Transverse colon (tissue), 4 donors: ENCODE results near the gene RGL3. TPM values are rescaled to one million over a fixed set of nuclear protein-coding genes. Genes with fewer than 3 reads are reported as not detected.

Experiments
- DNase-seq: peaks from one replicate; pipeline ENCODE4 v3.0.0-alpha.2; 2019
- H3K27ac ChIP-seq, 4 donors: fragments of 200-600 bp; sonication (generic); 2 replicates each; pipeline ENCODE4 v1.5.1; 2016 to 2018; ENCODE audit warnings: inconsistent platforms in 4 of 4
- H3K27me3 ChIP-seq: fragments of 200-600 bp; sonication (generic); 2 replicates; pipeline ENCODE4 v1.5.1; 2017; ENCODE audit warnings: inconsistent platforms
- H3K36me3 ChIP-seq, 4 donors: fragments of 200-600 bp; sonication (generic); 2 replicates each; pipeline ENCODE4 v1.5.1; 2017 to 2019; ENCODE audit warnings: inconsistent platforms in 4 of 4
- H3K4me1 ChIP-seq, 4 donors: fragments of 200-600 bp; sonication (generic); 2 replicates each; pipeline ENCODE4 v1.5.1; 2017 to 2020; ENCODE audit warnings: inconsistent platforms in 4 of 4
- H3K4me3 ChIP-seq, 4 donors: fragments of 200-600 bp; sonication (generic); 1 replicate in 1 of 4; 2 replicates in 3 of 4; pipeline versions ENCODE4 v1.5.1 to v1.6.1; 2017 to 2019; ENCODE audit warnings: inconsistent platforms in 4 of 4
- H3K9me3 ChIP-seq, 2 donors: fragments of 200-600 bp; sonication (generic); 2 replicates each; pipeline ENCODE4 v1.5.1; 2017 to 2019; ENCODE audit warnings: inconsistent platforms in 2 of 2
- CTCF ChIP-seq, 5 experiments: fragments of 200-600 bp in 3 of 5; fragments of 450-650 bp in 2 of 5; sonication (generic) in 3 of 5; IDR thresholded peaks; 1 replicate in 2 of 5; 2 replicates in 3 of 5; pipeline ENCODE4 v1.5.1; 2016 to 2017; ENCODE audit warnings: antibody characterized with exemption in 5 of 5, inconsistent platforms in 3 of 5, mild to moderate bottlenecking in 2 of 5, moderate library complexity in 1 of 5
- EP300 ChIP-seq: sonication (generic); formaldehyde crosslinking; IDR thresholded peaks from one replicate; pipeline ENCODE4 v1.6.1; 2017; ENCODE audit warnings: antibody characterized with exemption, low read depth
- POLR2A ChIP-seq: fragments of 450-650 bp; IDR thresholded peaks from one replicate; pipeline ENCODE4 v1.6.1; 2016; ENCODE audit warnings: antibody characterized with exemption, mild to moderate bottlenecking, moderate library complexity
- POLR2AphosphoS5 ChIP-seq, 3 donors: sonication (generic); formaldehyde crosslinking; IDR thresholded peaks; one replicate each; pipeline ENCODE4 v1.6.1; 2016; ENCODE audit warnings: antibody characterized with exemption in 3 of 3
- WGBS, 2 donors: methylation state at CpG; one replicate each; pipeline ENCODE4 v1.1.5; 2018; ENCODE audit warnings: low coverage in 1 of 2; 5-methylcytosine and 5-hydroxymethylcytosine counted together
- in situ Hi-C, 4 donors: fragments of 200-750 bp; cut with MboI; loops; one replicate each; pipeline versions ENCODE4 v1.15.0 to v1.15.1; 2017; ENCODE audit warnings: low sequenced_read_pairs in 3 of 4, low pct_ligation_motif_present in 1 of 4, low pct_unique_long_range_greater_than_20kb in 1 of 4
- intact Hi-C: fragments of 100-400 bp; cut with DNase I; formaldehyde crosslinking; loops from one replicate; pipeline ENCODE4 v1.15.1; 2023; ENCODE audit warnings: low total_unique reads
- total RNA-seq, 4 donors: library from RNA; depleted of rRNA; stranded (reverse); fragments of >200 nt; gene quantifications; one replicate each; pipeline ENCODE4 v1.1.0, GENCODE V29; 2016

The RGL3 gene
- total RNA-seq, 4 donors from 2014 or later: 6.7 to 78.9 (median 28.1) TPM

- Histone ChIP-seq H3K4me1 (peaks cover 18 to 39% (median 32%) of the 10 kb centered on the region in 4 donors), H3K4me3 (peak overlapping the region in 3 of 4 donors; percentile 61 to 70 (median 62)), H3K9me3 (no peaks in the 10 kb centered on the region), H3K27me3 (no peaks in the 10 kb centered on the region), H3K36me3 (no peaks in the 10 kb centered on the region), H3K27ac (peak overlapping the region; percentile 92 to 97 (median 94))
- intact Hi-C loops: no loop called here
- 35 to 45% methylated on average over 7 to 11 of the region's 11 CpGs for WGBS, 2 donors
- TF ChIP-seq EP300: no peak
- TF ChIP-seq POLR2AphosphoS5 (IDR thresholded peaks at IDR 0.05): no peak
- TF ChIP-seq CTCF (IDR thresholded peaks at IDR 0.05): no peak
- no peak for TF ChIP-seq POLR2A
- no peak for DNase-seq
- in situ Hi-C loops: loop anchor here in 1 of 4 donors (10.0 kb wide), 1 partner anchor 61 kb away; the partner anchor contains the start of genes ODAD3 and PRKCSH
These were observed 45.2 kb downstream of the RGL3 start for GRCh38 chr19:11373885-11374432.

- Histone ChIP-seq H3K4me1 (peaks cover 15 to 37% (median 30%) of the 10 kb centered on the region in 4 donors), H3K27ac (no peak overlapping the region), H3K27me3 (no peaks in the 10 kb centered on the region), H3K9me3 (no peaks in the 10 kb centered on the region), H3K4me3 (no peak overlapping the region), H3K36me3 (no peaks in the 10 kb centered on the region)
- no peak for DNase-seq
- TF ChIP-seq POLR2AphosphoS5 (IDR thresholded peaks at IDR 0.05) (no peak), EP300 (no peak), CTCF (IDR thresholded peaks at IDR 0.05) (no peak), POLR2A (no peak)
- in situ Hi-C loops (loop anchor here in 1 of 4 donors (10.0 kb wide), 1 partner anchor 61 kb away; the partner anchor contains the start of genes ODAD3 and PRKCSH), intact Hi-C loops (no loop called here)
- WGBS, 2 donors: 53 to 55% methylated on average over 8 to 10 of the region's 10 CpGs
These were observed 45.8 kb downstream of the RGL3 start for GRCh38 chr19:11373166-11373884.

GRCh38 chr19:11370744-11371143, 48.4 kb downstream of the RGL3 start:
- DNase-seq: no peak
- H3K4me3 ChIP-seq: no peak overlapping the region
- 93 to 100% methylated on average over 2 of the region's 2 CpGs for WGBS, 2 donors
- no peaks in the 10 kb centered on the region for H3K36me3 ChIP-seq
- in situ Hi-C loops (loop anchor here in 1 of 4 donors (10.0 kb wide), 1 partner anchor 64 kb away; the partner anchor contains the start of genes ODAD3 and PRKCSH), intact Hi-C loops (no loop called here)
- no peak for TF ChIP-seq POLR2AphosphoS5 (IDR thresholded peaks at IDR 0.05)
- no peak for TF ChIP-seq POLR2A
- no peak for TF ChIP-seq EP300
- TF ChIP-seq CTCF (IDR thresholded peaks at IDR 0.05): no peak
- no peaks in the 10 kb centered on the region for H3K9me3 ChIP-seq
- H3K27me3 ChIP-seq: no peaks in the 10 kb centered on the region
- H3K27ac ChIP-seq: no peak overlapping the region
- H3K4me1 ChIP-seq: peaks cover 6 to 13% (median 12%) of the 10 kb centered on the region in 4 donors

GRCh38 chr19:11367528-11367927, 51.6 kb downstream of the RGL3 start:
- H3K27me3 ChIP-seq: no peaks in the 10 kb centered on the region
- TF ChIP-seq EP300: no peak
- no peak for TF ChIP-seq POLR2AphosphoS5 (IDR thresholded peaks at IDR 0.05)
- TF ChIP-seq CTCF (IDR thresholded peaks at IDR 0.05): no peak
- TF ChIP-seq POLR2A: no peak
- no peak overlapping the region for H3K4me3 ChIP-seq
- no peak for DNase-seq
- intact Hi-C loops (no loop called here), in situ Hi-C loops (no loop called here)
- H3K9me3 ChIP-seq: no peaks in the 10 kb centered on the region
- 79 to 100% methylated on average over 1 to 2 of the region's 2 CpGs for WGBS, 2 donors
- H3K36me3 ChIP-seq: peaks cover 0 to 5% (median 0%) of the 10 kb centered on the region in 4 donors
- H3K27ac ChIP-seq: no peak overlapping the region
- H3K4me1 ChIP-seq: no peaks in the 10 kb centered on the region
